HepG2 (cell line): ENCODE data around the gene GAL3ST2. TPM values are rescaled to one million over a fixed set of nuclear protein-coding genes. Genes with fewer than 3 reads are reported as not detected.

ENCODE experiments used
- EEA1 ChIP-seq: sonication (generic); formaldehyde crosslinking; IDR thresholded peaks from 2 replicates; pipeline ENCODE4 v1.5.1; 2020; ENCODE audit warnings: mild to moderate bottlenecking, missing genetic modification reagents, borderline replicate concordance
- HOXA3 ChIP-seq: sonication (generic); formaldehyde crosslinking; IDR thresholded peaks from 2 replicates; pipeline ENCODE4 v1.5.0; 2020; ENCODE audit warnings: missing genetic modification reagents
- JUND ChIP-seq: sonication (generic); formaldehyde crosslinking; IDR thresholded peaks from 2 replicates; pipeline ENCODE4 v1.8.0; 2022; ENCODE audit warnings: mild to moderate bottlenecking, missing genetic modification reagents
- MAFG ChIP-seq: sonication (generic); formaldehyde crosslinking; IDR thresholded peaks from 2 replicates; pipeline ENCODE4 v1.5.1; 2020; ENCODE audit warnings: mild to moderate bottlenecking, missing genetic modification reagents
- MAFK ChIP-seq, 2 experiments: IDR thresholded peaks in 1 of 2; conservative IDR thresholded peaks in 1 of 2; 2 replicates each; pipeline ENCODE4 v1.6.1; 2011; ENCODE audit warnings: improper control_type of control experiment in 2 of 2, low read length in 2 of 2
- MEIS2 ChIP-seq: sonication (generic); formaldehyde crosslinking; IDR thresholded peaks from 2 replicates; pipeline ENCODE4 v1.9.0; 2021; ENCODE audit warnings: mild to moderate bottlenecking, missing genetic modification reagents
- NKX3-1 ChIP-seq: sonication (generic); formaldehyde crosslinking; IDR thresholded peaks from 2 replicates; pipeline ENCODE4 v1.5.0; 2020; ENCODE audit warnings: missing genetic modification reagents
- NR1H2 ChIP-seq: sonication (generic); formaldehyde crosslinking; IDR thresholded peaks from 2 replicates; pipeline ENCODE4 v1.8.1; 2022; ENCODE audit warnings: low read depth, missing genetic modification reagents, borderline replicate concordance
- PAF1 ChIP-seq: IDR thresholded peaks from 2 replicates; pipeline ENCODE4 v1.6.1; 2016; ENCODE audit warnings: missing genetic modification reagents, missing compliant biosample characterization
- REXO4 ChIP-seq: sonication (generic); formaldehyde crosslinking; IDR thresholded peaks from 2 replicates; pipeline ENCODE4 v1.8.0; 2022; ENCODE audit warnings: missing genetic modification reagents, mild to moderate bottlenecking, borderline replicate concordance
- SMARCE1 ChIP-seq: fragments of 450-650 bp; IDR thresholded peaks from 2 replicates; pipeline ENCODE4 v1.6.1; 2017; ENCODE audit warnings: borderline replicate concordance
- SRF ChIP-seq: IDR thresholded peaks from 2 replicates; pipeline ENCODE4 v1.6.1; 2011; ENCODE audit warnings: mild to moderate bottlenecking, low read depth, low read length, moderate library complexity
- TBL1XR1 ChIP-seq: fragments of 150-350 bp; IDR thresholded peaks from 2 replicates; pipeline ENCODE4 v1.6.1; 2014; ENCODE audit warnings: borderline replicate concordance, low read length; ENCODE audit not compliant: partially characterized antibody
- ZMYM4 ChIP-seq: sonication (generic); formaldehyde crosslinking; IDR thresholded peaks from 2 replicates; pipeline ENCODE4 v1.8.1; 2023; ENCODE audit warnings: mild to moderate bottlenecking, missing genetic modification reagents
- ZNF253 ChIP-seq: sonication (generic); formaldehyde crosslinking; IDR thresholded peaks from 2 replicates; pipeline ENCODE4 v1.8.0; 2022; ENCODE audit warnings: mild to moderate bottlenecking, missing genetic modification reagents, borderline replicate concordance
- ZNF430 ChIP-seq: sonication (generic); formaldehyde crosslinking; IDR thresholded peaks from 2 replicates; pipeline ENCODE4 v1.9.0; 2021; ENCODE audit warnings: mild to moderate bottlenecking, missing genetic modification reagents
- ZNF670 ChIP-seq: sonication (generic); formaldehyde crosslinking; IDR thresholded peaks from 2 replicates; pipeline ENCODE4 v1.8.0; 2022; ENCODE audit warnings: mild to moderate bottlenecking, missing genetic modification reagents, borderline replicate concordance
- ZSCAN22 ChIP-seq: sonication (generic); formaldehyde crosslinking; IDR thresholded peaks from 2 replicates; pipeline ENCODE4 v1.4.0; 2020; ENCODE audit warnings: mild to moderate bottlenecking, missing genetic modification reagents
- polyA plus RNA-seq, 8 experiments: library from polyadenylated mRNA; depleted of rRNA in 3 of 8; stranded (reverse) in 7 of 8; unstranded in 1 of 8; fragments of >200 nt; fragmentation: Illumina TruSeq in 4 of 8; extraction: Trizol in 4 of 8; gene quantifications; 2 replicates each; pipeline versions ENCODE4 v1.2.1 to v1.2.3, GENCODE V29; 2011 to 2016; ENCODE audit warnings: low read depth in 4 of 8, missing spikeins in 1 of 8, mixed read lengths in 1 of 8; ENCODE audit not compliant: insufficient read depth in 1 of 8
- total RNA-seq, 5 experiments: library from RNA; depleted of rRNA; stranded (reverse); fragments of >200 nt; fragmentation: Illumina TruSeq; extraction: Trizol; gene quantifications; 2 replicates each; pipeline ENCODE4 v1.2.3, GENCODE V29; 2016; ENCODE audit warnings: low read depth in 1 of 5
- TF ChIP-seq, protein P1 (sequence below): sonication (generic); formaldehyde crosslinking; IDR thresholded peaks from 2 replicates; pipeline ENCODE4 v1.4.0; 2020; ENCODE audit warnings: missing genetic modification reagents, mild to moderate bottlenecking, borderline replicate concordance
- TF ChIP-seq, protein P2 (sequence below): IDR thresholded peaks from 2 replicates; pipeline ENCODE4 v1.6.1; 2012; ENCODE audit warnings: inconsistent platforms
- TF ChIP-seq, protein P3 (sequence below): sonication (generic); formaldehyde crosslinking; IDR thresholded peaks from 2 replicates; pipeline ENCODE4 v1.9.0; 2021; ENCODE audit warnings: missing genetic modification reagents, borderline replicate concordance
- TF ChIP-seq, protein P4 (sequence below): sonication (generic); formaldehyde crosslinking; IDR thresholded peaks from 2 replicates; pipeline ENCODE4 v1.5.1; 2020; ENCODE audit warnings: missing genetic modification reagents, mild to moderate bottlenecking, borderline replicate concordance
- TF ChIP-seq, protein P5 (sequence below): sonication (generic); formaldehyde crosslinking; IDR thresholded peaks from 2 replicates; pipeline ENCODE4 v1.4.0; 2020; ENCODE audit warnings: mild to moderate bottlenecking, low read depth, missing genetic modification reagents

Gene GAL3ST2
- total and polyA plus RNA-seq, 2 of the 13 experiments (the other 11 are each of a cell fraction or from before 2014, with no cell fraction given): 0.17 to 0.20 TPM

DNA sequence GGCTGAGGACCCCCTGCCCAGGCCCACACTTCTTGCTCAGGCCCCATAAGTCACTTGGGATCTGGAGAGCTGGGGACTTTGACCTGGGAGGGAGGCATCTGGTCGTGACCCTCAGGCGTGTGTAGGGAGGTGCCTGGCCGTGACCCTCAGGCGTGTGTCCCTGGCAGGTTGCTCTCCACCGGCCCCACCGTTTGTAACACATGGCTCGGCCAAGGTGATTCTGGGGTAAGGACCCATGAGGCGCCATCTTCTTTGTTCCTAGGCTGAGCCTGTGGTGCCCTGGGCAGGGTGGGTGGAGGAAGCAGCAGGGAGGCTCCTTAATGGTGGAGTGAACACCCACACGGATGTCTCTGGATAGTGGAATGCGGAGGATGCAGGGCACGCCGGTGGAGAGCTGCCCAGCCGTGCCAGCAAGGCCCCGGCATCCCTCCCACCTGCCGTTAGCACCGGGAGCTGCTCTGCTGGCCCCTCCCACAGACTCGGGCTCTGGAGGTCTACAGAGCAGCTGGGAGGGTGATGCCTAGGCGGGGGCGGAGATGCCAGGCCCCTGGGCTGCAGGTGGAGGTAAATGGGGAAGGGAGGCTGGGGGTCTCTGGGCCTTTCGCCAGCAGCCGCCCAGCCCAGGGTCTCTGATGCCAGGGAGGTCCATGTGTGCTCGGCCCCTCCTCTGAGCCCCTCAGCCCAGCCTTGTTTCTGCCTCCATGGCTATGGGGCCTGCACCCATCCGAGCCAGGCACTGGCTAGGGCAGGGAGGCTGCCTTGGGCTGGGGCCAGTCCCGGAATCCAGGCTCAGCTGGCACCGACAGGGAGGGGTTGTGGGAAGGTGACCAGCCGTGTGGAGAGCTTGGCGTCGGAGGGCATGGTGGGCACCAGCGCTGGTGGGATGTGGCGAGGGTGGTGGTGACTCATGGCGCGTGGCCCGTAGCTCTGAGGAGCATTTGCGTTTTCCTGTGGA lies 1.1 kb upstream of the GAL3ST2 start (continued):
- TF ChIP-seq NR1H2 (no peak), JUND (no peak), MEIS2 (no peak), MAFG (CRISPR knock-in tag) (no peak), ZNF670 (CRISPR knock-in tag) (no peak), TBL1XR1 (no peak), ZNF253 (CRISPR knock-in tag) (no peak), ZSCAN22 (CRISPR knock-in tag) (peak; percentile 77; the same call in 1 of the 2 replicates), ZMYM4 (CRISPR knock-in tag) (no peak), SRF (no peak), EEA1 (CRISPR knock-in tag) (no peak), REXO4 (no peak), ZNF430 (no peak), MAFK (conservative IDR thresholded peaks at IDR 0.05 in 1 of 2, IDR thresholded peaks at IDR 0.05 in 1 of 2; ENCODE audit: low read length in 2 of 2) (no peak), PAF1 (CRISPR knock-in tag) (no peak), NKX3-1 (CRISPR knock-in tag) (no peak), SMARCE1 (no peak), HOXA3 (CRISPR knock-in tag) (peak; percentile 16; the same call in 1 of the 2 replicates)
- TF ChIP-seq, protein P1, sequence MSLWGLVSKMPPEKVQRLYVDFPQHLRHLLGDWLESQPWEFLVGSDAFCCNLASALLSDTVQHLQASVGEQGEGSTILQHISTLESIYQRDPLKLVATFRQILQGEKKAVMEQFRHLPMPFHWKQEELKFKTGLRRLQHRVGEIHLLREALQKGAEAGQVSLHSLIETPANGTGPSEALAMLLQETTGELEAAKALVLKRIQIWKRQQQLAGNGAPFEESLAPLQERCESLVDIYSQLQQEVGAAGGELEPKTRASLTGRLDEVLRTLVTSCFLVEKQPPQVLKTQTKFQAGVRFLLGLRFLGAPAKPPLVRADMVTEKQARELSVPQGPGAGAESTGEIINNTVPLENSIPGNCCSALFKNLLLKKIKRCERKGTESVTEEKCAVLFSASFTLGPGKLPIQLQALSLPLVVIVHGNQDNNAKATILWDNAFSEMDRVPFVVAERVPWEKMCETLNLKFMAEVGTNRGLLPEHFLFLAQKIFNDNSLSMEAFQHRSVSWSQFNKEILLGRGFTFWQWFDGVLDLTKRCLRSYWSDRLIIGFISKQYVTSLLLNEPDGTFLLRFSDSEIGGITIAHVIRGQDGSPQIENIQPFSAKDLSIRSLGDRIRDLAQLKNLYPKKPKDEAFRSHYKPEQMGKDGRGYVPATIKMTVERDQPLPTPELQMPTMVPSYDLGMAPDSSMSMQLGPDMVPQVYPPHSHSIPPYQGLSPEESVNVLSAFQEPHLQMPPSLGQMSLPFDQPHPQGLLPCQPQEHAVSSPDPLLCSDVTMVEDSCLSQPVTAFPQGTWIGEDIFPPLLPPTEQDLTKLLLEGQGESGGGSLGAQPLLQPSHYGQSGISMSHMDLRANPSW: no peak
- TF ChIP-seq, protein P2, sequence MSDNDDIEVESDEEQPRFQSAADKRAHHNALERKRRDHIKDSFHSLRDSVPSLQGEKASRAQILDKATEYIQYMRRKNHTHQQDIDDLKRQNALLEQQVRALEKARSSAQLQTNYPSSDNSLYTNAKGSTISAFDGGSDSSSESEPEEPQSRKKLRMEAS: peak; percentile 69; the same call in 1 of the 2 replicates
- TF ChIP-seq, protein P3, sequence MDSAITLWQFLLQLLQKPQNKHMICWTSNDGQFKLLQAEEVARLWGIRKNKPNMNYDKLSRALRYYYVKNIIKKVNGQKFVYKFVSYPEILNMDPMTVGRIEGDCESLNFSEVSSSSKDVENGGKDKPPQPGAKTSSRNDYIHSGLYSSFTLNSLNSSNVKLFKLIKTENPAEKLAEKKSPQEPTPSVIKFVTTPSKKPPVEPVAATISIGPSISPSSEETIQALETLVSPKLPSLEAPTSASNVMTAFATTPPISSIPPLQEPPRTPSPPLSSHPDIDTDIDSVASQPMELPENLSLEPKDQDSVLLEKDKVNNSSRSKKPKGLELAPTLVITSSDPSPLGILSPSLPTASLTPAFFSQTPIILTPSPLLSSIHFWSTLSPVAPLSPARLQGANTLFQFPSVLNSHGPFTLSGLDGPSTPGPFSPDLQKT (CRISPR knock-in tag): no peak
- TF ChIP-seq, protein P4, sequence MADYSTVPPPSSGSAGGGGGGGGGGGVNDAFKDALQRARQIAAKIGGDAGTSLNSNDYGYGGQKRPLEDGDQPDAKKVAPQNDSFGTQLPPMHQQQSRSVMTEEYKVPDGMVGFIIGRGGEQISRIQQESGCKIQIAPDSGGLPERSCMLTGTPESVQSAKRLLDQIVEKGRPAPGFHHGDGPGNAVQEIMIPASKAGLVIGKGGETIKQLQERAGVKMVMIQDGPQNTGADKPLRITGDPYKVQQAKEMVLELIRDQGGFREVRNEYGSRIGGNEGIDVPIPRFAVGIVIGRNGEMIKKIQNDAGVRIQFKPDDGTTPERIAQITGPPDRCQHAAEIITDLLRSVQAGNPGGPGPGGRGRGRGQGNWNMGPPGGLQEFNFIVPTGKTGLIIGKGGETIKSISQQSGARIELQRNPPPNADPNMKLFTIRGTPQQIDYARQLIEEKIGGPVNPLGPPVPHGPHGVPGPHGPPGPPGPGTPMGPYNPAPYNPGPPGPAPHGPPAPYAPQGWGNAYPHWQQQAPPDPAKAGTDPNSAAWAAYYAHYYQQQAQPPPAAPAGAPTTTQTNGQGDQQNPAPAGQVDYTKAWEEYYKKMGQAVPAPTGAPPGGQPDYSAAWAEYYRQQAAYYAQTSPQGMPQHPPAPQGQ (CRISPR knock-in tag): no peak
- TF ChIP-seq, protein P5, sequence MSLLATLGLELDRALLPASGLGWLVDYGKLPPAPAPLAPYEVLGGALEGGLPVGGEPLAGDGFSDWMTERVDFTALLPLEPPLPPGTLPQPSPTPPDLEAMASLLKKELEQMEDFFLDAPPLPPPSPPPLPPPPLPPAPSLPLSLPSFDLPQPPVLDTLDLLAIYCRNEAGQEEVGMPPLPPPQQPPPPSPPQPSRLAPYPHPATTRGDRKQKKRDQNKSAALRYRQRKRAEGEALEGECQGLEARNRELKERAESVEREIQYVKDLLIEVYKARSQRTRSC (CRISPR knock-in tag): no peak
